DND-41 (cell line): ENCODE measurements around the gene RASL12.

Experiments used
- EZH2 ChIP-seq: IDR thresholded peaks from 3 replicates; pipeline ENCODE4 v1.6.1; 2012; ENCODE audit warnings: borderline replicate concordance, low read depth, mild to moderate bottlenecking, moderate library complexity, low read length, inconsistent platforms; ENCODE audit not compliant: severe bottlenecking
- TF ChIP-seq, protein P1 (sequence below): IDR thresholded peaks from 2 replicates; pipeline ENCODE4 v1.5.1; 2012; ENCODE audit warnings: borderline replicate concordance, low read length, moderate library complexity, mild to moderate bottlenecking; ENCODE audit not compliant: poor library complexity, severe bottlenecking; ENCODE audit errors: extremely low read depth

DNA sequence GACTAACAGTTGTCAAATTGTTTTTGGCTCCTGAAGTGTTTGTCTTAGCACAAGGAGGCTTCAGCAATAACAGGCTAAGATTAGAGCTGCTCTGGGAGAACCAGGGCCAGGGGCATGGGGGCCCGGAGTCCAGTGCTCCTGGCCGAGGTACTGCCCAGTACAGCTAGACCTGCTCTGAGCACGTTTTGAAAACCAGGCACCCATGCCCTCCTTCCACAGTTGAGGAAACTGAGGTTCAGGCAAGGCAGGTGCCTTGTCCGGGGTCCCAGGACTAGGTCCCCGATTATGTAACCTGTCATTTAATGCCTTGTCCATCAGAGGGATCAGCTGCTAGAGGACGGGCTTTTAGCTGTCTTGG, 27.9 kb upstream of the RASL12 start:
- TF ChIP-seq, protein P1, sequence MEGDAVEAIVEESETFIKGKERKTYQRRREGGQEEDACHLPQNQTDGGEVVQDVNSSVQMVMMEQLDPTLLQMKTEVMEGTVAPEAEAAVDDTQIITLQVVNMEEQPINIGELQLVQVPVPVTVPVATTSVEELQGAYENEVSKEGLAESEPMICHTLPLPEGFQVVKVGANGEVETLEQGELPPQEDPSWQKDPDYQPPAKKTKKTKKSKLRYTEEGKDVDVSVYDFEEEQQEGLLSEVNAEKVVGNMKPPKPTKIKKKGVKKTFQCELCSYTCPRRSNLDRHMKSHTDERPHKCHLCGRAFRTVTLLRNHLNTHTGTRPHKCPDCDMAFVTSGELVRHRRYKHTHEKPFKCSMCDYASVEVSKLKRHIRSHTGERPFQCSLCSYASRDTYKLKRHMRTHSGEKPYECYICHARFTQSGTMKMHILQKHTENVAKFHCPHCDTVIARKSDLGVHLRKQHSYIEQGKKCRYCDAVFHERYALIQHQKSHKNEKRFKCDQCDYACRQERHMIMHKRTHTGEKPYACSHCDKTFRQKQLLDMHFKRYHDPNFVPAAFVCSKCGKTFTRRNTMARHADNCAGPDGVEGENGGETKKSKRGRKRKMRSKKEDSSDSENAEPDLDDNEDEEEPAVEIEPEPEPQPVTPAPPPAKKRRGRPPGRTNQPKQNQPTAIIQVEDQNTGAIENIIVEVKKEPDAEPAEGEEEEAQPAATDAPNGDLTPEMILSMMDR: no peak
- no peak for TF ChIP-seq EZH2
